Measurements from ENCODE around the gene PHETA1. TPM values are rescaled to one million over a fixed set of nuclear protein-coding genes. Genes with fewer than 3 reads are reported as not detected.
"Not testable (repeated sequence)": the region's sequence is repeated elsewhere in the genome, so short reads cannot be mapped to it uniquely, and the experiment has no call there.

The PHETA1 gene
- total and polyA plus RNA-seq, 2 of the 13 experiments (the other 11 are each of a cell fraction or from before 2014, with no cell fraction given) = 11.3 to 20.8 TPM

DNA sequence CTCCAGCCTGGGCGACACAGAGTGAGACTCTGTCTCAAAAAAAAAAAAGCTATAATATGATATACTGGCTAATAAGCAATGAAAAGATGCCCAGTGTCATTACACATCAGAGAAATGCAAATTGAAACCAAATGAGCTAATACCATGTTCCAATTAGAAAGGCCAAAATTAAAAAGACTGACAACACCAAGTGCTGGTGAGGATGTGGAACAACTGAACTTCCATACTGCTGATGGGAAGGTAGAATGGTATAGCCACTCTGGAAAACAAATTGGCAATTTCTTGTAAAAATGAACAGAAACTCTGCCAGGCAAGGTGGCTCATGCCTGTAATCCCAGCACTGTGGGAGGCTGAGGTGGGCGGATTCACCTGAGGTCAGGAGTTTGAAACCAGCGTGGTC lies 8.5 kb upstream of the PHETA1 start:
- H3K9me3 ChIP-seq (ENCODE audit: low read length) = no peaks in the 10 kb centered on the region
- TF ChIP-seq CBX5 (CRISPR knock-in tag; IDR thresholded peaks at IDR 0.05; ENCODE audit: borderline replicate concordance) (no peak), ZNF460 (CRISPR knock-in tag; IDR thresholded peaks at IDR 0.05; ENCODE audit: borderline replicate concordance) (no peak), EP300 (IDR thresholded peaks at IDR 0.05; ENCODE audit: low read depth in 2 of 2, low read length in 2 of 2) (no peak), EP300 (CRISPR knock-in tag; IDR thresholded peaks at IDR 0.05; ENCODE audit: borderline replicate concordance) (no peak), LCORL (IDR thresholded peaks at IDR 0.05) (no peak), LCORL (CRISPR knock-in tag; IDR thresholded peaks at IDR 0.05) (no peak)
- TF ChIP-seq, protein P1, sequence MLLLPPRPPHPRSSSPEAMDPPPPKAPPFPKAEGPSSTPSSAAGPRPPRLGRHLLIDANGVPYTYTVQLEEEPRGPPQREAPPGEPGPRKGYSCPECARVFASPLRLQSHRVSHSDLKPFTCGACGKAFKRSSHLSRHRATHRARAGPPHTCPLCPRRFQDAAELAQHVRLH (CRISPR knock-in tag; IDR thresholded peaks at IDR 0.05; ENCODE audit: borderline replicate concordance, low read depth) = no peak
- TF ChIP-seq, protein P2, sequence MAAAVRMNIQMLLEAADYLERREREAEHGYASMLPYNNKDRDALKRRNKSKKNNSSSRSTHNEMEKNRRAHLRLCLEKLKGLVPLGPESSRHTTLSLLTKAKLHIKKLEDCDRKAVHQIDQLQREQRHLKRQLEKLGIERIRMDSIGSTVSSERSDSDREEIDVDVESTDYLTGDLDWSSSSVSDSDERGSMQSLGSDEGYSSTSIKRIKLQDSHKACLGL (CRISPR knock-in tag; IDR thresholded peaks at IDR 0.05) = no peak
- no peak for ATAC-seq
- ChIA-PET POLR2A (interaction anchor here (0.8 kb wide), 1 partner anchor 9 kb away, joined by 3 read pairs; the partner anchor contains the start of gene PHETA1), CTCF (ENCODE audit: low intra/inter-chr PET ratio, low total read pairs) (no interaction called here)
- peaks cover 0 to 6% of the 10 kb centered on the region in 2 experiments; a peak in 2 of 5 replicates for H3K27me3 ChIP-seq (ENCODE audit: control insufficient read depth in 1 of 2, insufficient read depth in 2 of 2, low read length in 2 of 2)
- H2AFZ ChIP-seq (ENCODE audit: low read length) = no peak overlapping the region
- H3K4me1 ChIP-seq (ENCODE audit: insufficient read depth, low read length) = peaks cover 15% of the 10 kb centered on the region; the same call in 1 of the 2 replicates
- no peak overlapping the region for H3K4me2 ChIP-seq (ENCODE audit: low read depth, low read length)
- no peak for DNase-seq (ENCODE audit: low spot score)
- no peaks in the 10 kb centered on the region for H3K36me3 ChIP-seq (replicated peaks in 1 of 2; ENCODE audit: control insufficient read depth in 1 of 2, insufficient read depth in 2 of 2, low read length in 2 of 2)
- no peaks in the 10 kb centered on the region for H3K79me2 ChIP-seq (ENCODE audit: insufficient read depth, low read length)
- no peaks in the 10 kb centered on the region for H4K20me1 ChIP-seq (ENCODE audit: insufficient read depth, low read length)
- BruUV-seq (replicated peaks) = no TSS peak
- intact Hi-C loops (cut with micrococcal nuclease; ENCODE audit: unreplicated experiment) = no loop called here
- WGBS (ENCODE audit: low lambda C conversion rate) = 80% methylated on average over 3 of the region's 3 CpGs
- no peak overlapping the region for H3K9ac ChIP-seq (ENCODE audit: insufficient read depth, low read depth, low read length)
- H3K27ac ChIP-seq (ENCODE audit: extremely low read length, insufficient read depth, low read length) = no peak overlapping the region
- in situ Hi-C loops (cut with HindIII; ENCODE audit: extremely low pct_ligation_motif_present, low pct_unique_long_range_greater_than_20kb) = no loop called here
- no peak overlapping the region for H3K4me3 ChIP-seq (replicated peaks in 1 of 3; ENCODE audit: insufficient read depth in 1 of 3, low read depth in 2 of 3, low read length in 3 of 3)
- FAIRE-seq = no peak

DNA sequence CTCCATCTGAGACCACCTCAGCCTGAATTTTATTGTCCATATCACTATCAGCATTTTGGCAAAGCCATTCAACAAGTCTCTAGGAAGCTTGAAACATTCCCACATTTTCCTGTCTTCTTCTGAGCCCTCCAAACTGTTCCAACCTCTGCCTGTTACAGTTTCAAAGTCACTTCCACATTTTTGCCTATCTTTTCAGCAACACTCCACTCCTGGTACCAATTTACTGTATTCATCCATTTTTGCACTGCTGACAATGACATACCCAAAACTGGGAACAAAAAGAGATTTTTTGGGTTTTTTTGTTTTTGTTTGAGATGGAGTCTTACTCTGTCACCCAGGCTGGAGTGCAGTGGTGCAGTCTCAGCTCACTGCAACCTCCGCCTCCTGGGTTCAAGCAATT lies 4.3 kb upstream of the PHETA1 start:
- H3K4me3 ChIP-seq (replicated peaks in 1 of 3; ENCODE audit: insufficient read depth in 1 of 3, low read depth in 2 of 3, low read length in 3 of 3); H2AFZ ChIP-seq (ENCODE audit: low read length); H3K9me3 ChIP-seq (ENCODE audit: low read length); intact Hi-C loops (cut with micrococcal nuclease; ENCODE audit: unreplicated experiment); H3K36me3 ChIP-seq (replicated peaks in 1 of 2; ENCODE audit: control insufficient read depth in 1 of 2, insufficient read depth in 2 of 2, low read length in 2 of 2); BruUV-seq (replicated peaks); in situ Hi-C loops (cut with HindIII; ENCODE audit: extremely low pct_ligation_motif_present, low pct_unique_long_range_greater_than_20kb); H3K9ac ChIP-seq (ENCODE audit: insufficient read depth, low read depth, low read length); FAIRE-seq; POLR2A ChIA-PET; DNase-seq (ENCODE audit: low spot score); H3K79me2 ChIP-seq (ENCODE audit: insufficient read depth, low read length); H3K4me2 ChIP-seq (ENCODE audit: low read depth, low read length); H3K27ac ChIP-seq (ENCODE audit: extremely low read length, insufficient read depth, low read length); CTCF ChIA-PET (ENCODE audit: low intra/inter-chr PET ratio, low total read pairs); H3K27me3 ChIP-seq (ENCODE audit: control insufficient read depth in 1 of 2, insufficient read depth in 2 of 2, low read length in 2 of 2); H4K20me1 ChIP-seq (ENCODE audit: insufficient read depth, low read length); ATAC-seq: not testable (repeated sequence)
- H3K4me1 ChIP-seq (ENCODE audit: insufficient read depth, low read length) = peaks cover 17% of the 10 kb centered on the region
- WGBS (ENCODE audit: low lambda C conversion rate) = 88% methylated on average over 1 of the region's 1 CpG
